NCI-H2227 treated with DMSO at 0.1 percent for 48 hours (cell line): ENCODE data around the gene NECTIN1.

Experiments
- DNase-seq: peaks from one replicate; lab custom pipeline; 2025; lab: John Stamatoyannopoulos, UW

NECTIN1 gene

GRCh38 chr11:119728651-119729580 is at the start of gene NECTIN1:
Gene NECTIN1, minus strand, starts transcription at chr11:119729200. Its CDS starts 647 bp downstream, at chr11:119728553.
- DNase-seq: peak; percentile 75

DNA sequence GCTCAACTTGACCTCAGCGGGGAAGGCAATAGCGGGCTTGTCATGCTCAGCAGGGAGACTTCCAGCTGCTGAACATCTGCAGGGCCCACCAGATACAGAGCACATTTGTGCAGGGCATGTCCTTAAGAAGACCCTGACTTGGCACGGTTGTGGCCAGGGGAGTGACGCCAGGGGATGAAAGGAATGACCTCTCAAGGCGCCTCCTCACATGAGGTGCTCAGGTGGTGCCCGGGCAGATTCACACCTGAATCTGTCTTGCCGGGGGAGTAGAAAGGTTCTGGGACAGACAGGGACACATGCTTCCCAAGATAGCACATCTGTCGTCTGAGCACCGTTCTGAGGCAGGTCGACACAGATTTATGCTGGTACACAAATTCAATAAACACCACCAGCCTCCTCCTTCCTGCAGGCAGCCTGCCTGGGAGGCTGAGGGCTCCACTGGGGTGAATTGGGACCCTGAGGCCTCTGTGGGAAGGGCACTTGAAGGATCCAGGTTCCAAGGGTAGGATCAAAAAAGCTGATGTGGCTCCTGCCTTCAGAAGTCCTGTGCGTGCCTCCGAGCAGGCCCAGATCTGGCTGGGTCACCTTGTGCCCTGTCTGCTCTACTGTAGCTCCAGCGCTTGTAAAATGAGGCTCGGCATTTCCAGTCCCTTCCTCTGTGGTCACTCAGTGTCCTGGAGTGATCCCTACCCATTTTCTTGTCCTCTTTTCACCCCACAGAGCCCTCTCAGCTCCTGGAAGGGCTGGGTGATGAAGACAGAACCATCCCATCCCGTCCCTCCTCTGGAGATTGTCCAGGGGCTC is 49.6 kb upstream of the NECTIN1 start:
- DNase-seq: no peak

GRCh38 chr11:119777940-119778339 is 48.9 kb upstream of the NECTIN1 start:
- DNase-seq: no peak

GRCh38 chr11:119776651-119777050 is 47.7 kb upstream of the NECTIN1 start:
- DNase-seq: no peak

DNA sequence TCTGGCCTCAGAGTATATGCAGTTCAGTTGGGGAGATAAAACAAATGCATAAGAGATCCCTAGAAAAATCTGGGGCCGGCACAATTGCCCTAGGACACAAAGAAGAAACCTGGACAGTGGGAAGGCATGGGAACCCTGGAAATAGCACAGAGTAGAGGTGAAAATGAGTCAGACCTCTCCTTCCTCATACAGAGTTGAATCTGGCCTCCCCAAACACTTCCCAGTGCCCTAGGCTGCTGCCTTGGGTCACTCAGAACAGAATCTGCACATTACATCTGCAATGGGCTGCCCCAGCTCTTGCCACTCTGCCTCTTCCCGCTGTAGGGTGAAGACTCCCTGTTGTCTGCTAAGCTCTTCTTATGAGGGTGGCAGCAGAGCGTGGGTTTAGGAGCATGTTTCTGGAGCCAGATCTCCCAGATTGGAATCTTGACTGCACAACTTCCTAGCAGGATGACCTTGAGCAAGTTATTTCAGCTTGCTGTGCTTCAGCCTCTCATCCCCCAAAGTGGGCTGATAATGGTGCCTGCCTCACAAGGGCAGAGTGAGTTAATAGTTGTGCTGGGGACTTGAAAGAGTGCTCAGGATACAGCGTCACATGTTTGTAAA is 47.1 kb upstream of the NECTIN1 start:
- no peak for DNase-seq

DNA sequence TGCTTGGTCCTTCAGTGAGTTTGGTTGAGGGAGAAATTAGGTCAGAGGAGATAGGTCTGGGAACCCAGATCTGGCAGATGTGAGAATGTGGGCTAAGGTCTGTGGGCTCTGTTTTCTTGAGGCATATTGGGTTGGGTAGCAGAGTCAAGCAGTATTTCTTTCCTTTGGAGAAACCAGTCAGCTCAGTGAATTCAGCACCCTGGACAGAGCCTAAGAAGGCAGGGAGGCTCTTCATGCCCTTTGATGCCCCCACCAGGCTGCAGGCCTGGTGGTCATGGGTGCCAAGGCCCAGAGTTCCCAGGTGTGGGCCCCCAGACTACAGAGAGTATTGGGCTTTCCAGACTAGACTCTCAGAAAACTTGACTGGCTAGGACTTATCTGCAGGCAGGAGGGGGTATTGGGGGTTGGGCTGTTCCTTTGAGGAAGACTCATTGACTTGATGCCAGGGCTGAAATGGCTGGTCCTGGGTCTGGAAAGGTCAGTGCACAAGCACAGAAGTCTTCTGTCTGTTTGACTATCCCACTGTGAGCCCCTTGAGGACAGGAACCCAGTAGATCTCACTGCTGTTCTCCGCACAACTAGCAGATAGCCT is 45.3 kb upstream of the NECTIN1 start:
- DNase-seq: no peak

DNA sequence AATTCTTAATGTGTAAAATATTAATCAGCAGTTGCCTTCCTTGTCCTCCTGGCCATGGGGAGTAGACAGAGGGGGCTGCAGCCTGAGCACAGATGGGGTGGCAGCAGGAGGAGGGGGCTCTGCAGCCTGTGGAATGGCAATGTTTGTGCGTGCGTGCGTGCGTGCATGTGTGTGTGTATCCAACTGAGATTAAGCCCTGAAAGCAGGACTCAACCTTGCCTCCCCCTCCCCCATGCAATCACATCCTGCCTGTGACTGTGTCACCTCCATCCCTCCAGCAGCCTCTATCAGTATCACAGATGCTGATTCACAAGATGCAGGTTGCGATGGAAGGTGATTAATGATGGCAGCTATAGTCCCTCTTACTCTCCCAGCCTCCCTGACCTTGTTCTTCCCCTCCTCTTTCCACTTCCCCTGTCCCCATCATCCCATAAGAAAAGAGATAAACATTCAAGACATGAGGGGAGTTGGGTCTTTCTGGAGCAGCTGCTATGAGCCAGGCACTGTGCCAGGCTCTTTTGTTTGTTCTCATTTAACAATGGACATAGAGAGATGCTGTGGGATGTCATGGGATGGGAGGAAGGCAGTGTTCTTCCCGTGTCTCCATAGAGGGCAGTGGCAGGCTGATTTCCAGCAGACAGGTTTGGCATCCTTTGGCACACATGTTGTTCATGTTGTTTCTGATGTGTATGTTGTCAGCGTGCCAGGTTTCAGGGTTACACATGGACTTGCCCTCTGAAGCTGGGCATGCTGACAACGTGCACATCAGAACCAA is 43.8 kb upstream of the NECTIN1 start:
- no peak for DNase-seq

DNA sequence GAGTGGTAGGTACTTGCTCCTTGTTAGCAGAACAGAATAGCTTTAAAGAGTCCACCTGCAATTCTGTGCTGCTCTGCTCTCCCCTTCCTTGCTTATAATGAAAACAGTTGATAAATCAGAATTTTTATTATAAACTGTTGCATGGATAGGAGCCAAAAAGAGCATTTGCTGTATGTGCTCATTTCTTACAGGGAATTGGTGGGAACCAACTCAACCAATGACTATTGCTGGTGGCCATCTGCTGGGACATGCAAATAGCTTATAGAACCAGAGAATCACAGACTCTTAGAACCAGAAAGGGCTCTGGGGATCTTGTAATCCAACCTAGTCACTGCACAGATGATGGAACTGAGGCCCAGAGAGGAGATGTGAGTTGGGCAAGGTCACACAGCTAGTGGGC is 43.1 kb upstream of the NECTIN1 start:
- no peak for DNase-seq

GRCh38 chr11:119771172-119771770 is 42.3 kb upstream of the NECTIN1 start:
- no peak for DNase-seq

- DNase-seq: no peak
Measured at GRCh38 chr11:119765628-119766027, 36.6 kb upstream of the NECTIN1 start.

DNA sequence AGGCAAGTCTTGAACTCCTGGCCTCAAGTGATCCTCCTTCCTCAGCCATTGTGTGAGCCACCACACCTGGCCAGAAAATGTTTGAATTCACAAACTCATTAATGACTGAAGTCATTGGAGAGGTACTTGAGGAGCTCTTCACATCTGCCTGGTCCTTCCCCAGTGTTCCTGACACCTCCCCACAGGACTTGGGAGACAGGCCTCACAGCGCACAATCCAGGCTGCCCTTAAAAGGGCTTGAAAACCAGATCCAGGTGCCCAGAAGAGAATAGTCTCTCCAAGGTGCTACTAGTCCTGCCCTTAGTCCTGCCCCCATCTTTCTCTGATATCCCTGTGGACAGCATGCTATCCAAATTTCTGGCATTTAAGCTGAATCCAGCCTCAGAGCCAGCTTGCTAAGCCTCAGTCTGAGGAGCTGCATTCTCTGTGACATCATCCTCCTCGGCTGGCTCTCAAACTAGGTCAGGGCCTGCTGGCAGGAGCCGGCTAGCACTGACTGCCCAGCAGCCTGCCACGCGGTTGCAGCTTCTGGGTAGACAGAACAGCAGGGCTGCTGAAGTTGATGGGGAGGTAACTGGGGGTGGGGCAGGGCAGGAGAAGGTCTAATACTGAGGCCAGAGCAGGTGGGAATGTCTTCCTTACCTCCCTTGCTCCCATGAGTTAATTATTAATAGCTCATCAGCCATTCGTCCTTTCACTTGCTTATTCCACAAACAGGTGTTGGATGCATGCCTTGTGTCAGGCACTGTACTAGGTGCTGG is 35.3 kb upstream of the NECTIN1 start:
- no peak for DNase-seq

DNA sequence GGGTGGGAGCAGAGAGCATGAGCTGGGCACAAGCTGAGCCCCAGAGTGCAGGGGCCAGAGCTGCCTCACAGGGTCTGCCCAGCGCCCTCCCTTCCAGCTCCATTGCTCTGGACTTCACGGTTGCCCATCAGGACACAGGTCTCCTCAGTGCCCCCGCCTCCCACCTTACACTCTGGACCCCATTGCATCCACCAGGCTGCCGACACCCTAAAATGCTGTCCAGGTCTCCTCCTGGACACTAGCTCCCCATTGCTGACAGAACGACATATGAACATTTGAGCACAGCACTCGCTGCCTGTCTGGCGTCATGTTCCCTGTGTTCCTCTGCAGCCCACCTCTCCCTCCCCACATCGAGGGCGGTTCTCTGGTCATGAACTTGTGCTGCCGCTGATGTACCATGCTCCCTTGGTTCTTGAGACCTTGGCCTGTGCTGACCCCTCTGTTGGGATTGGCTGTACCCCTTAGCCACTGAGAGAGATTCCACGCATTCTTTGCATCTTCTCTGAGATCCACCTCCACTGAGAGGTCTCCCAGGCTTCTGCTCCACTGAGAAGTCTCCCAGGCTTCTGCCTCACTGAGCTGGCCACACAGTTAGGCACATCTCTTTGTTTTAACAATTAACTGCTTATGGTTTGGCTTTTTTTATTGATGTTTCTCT is 34.2 kb upstream of the NECTIN1 start:
- no peak for DNase-seq

- DNase-seq: no peak
Measured at GRCh38 chr11:119759747-119760412, 30.9 kb upstream of the NECTIN1 start.

DNA sequence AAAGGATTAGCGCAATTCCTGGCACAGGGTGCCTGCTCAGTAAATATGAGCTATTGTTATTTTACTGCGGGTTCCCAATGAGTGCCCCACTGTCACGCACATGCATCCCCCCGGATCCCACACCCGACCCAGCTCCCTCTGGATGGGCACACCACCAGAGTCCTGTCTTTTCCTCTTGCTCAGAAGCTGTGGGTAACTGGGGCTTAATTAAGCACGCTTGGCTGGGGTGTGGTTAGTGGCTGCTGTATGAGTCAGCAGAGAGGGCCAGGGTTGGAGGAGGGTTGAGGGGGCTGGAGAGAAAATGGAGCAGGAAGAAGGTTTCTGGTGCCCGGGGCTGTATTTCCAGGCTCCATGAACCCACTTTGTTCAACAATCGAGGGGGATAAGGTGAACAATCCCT is 30.3 kb upstream of the NECTIN1 start:
- no peak for DNase-seq

DNA sequence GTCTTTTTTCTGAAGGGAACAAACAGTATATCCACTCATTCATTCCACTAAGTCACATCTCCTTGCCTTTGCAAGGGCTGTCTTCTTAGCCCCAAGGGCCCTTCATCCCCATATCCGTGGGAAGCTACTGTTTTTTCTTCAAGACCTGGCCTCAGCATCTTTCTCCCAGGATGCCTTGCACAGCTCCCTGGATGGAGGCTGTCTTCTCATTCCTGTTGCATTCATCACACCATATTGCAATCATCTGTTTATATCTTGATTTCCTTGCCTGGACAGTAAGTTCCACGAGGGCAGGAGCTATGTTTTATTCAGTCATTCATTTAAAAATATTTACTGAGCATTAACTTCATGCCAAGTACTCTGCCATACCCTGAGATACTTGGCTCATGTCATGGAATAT is 29.3 kb upstream of the NECTIN1 start:
- no peak for DNase-seq

DNA sequence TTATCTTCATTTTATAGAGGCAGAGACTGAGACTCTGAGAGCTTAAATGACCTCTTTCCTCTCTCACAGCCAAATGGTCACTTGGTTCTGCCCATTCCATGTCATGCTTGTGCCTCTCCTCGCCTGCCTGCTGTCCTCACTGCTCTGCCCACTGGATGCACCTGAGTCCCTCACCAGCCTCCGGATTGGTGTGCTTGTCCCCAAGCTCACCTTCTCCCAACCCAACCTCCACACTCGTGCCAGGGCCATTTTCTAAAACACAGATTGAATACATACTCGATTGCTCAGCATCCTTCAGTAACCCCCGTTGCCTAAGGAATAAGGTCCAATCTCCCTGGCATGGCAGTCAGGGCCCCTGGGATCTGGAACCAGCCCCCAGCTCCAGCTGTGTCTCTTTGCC is 28.4 kb upstream of the NECTIN1 start:
- DNase-seq: no peak

- no peak for DNase-seq
Measured at GRCh38 chr11:119756169-119756865, 27.3 kb upstream of the NECTIN1 start.

- no peak for DNase-seq
Measured at GRCh38 chr11:119755356-119756071, 26.5 kb upstream of the NECTIN1 start.
